NT2/D1 (cell line): ENCODE data around the gene TECTA.

ENCODE experiments used
- DNase-seq: peaks from one replicate; pipeline ENCODE4 v3.0.0-alpha.2; 2011; ENCODE audit warnings: low read depth, low spot score
- H3K27me3 ChIP-seq: 2 replicates; pipeline ENCODE4 v1.6.0; 2011; ENCODE audit warnings: mild to moderate bottlenecking; ENCODE audit not compliant: insufficient read length, insufficient read depth
- H3K36me3 ChIP-seq: 2 replicates; pipeline ENCODE4 v1.6.1; 2011; ENCODE audit warnings: mild to moderate bottlenecking, low read length, mixed read lengths; ENCODE audit not compliant: insufficient read depth, insufficient read length
- H3K4me1 ChIP-seq: 2 replicates; pipeline ENCODE4 v1.5.1; 2011; ENCODE audit not compliant: insufficient read depth, insufficient read length
- H3K4me3 ChIP-seq: 2 replicates; pipeline ENCODE4 v1.5.1; 2011; ENCODE audit warnings: low read depth; ENCODE audit not compliant: insufficient read length
- H3K9ac ChIP-seq: 2 replicates; pipeline ENCODE4 v1.6.0; 2011; ENCODE audit warnings: low read depth; ENCODE audit not compliant: insufficient read length
- H3K9me3 ChIP-seq: 2 replicates; pipeline ENCODE4 v1.5.1; 2011; ENCODE audit warnings: mild to moderate bottlenecking, low read length; ENCODE audit not compliant: insufficient read depth
- SUZ12 ChIP-seq: IDR thresholded peaks from 2 replicates; pipeline ENCODE4 v1.6.1; 2011; ENCODE audit not compliant: insufficient read length, insufficient read depth; ENCODE audit errors: extremely low read depth
- YY1 ChIP-seq: IDR thresholded peaks from 2 replicates; pipeline ENCODE4 v1.6.1; 2011; ENCODE audit not compliant: insufficient read length, insufficient read depth
- ZNF274 ChIP-seq: IDR thresholded peaks from 2 replicates; pipeline ENCODE4 v1.6.1; 2011; ENCODE audit warnings: mild to moderate bottlenecking, low read depth, low read length

Gene TECTA

GRCh38 chr11:121212536-121213361, 111.7 kb downstream of the TECTA start:
- Histone ChIP-seq H3K9me3 (no peaks in the 10 kb centered on the region), H3K27me3 (no peaks in the 10 kb centered on the region), H3K4me3 (no peak overlapping the region), H3K36me3 (no peaks in the 10 kb centered on the region), H3K9ac (no peak overlapping the region), H3K4me1 (no peaks in the 10 kb centered on the region)
- no peak for TF ChIP-seq ZNF274
- DNase-seq = no peak

GRCh38 chr11:121213362-121213893, 112.4 kb downstream of the TECTA start:
- no peak overlapping the region for H3K4me3 ChIP-seq
- no peak overlapping the region for H3K9ac ChIP-seq
- H3K36me3 ChIP-seq = no peaks in the 10 kb centered on the region
- DNase-seq = no peak
- no peaks in the 10 kb centered on the region for H3K27me3 ChIP-seq
- TF ChIP-seq SUZ12 (no peak), YY1 (no peak), ZNF274 (no peak)
- no peaks in the 10 kb centered on the region for H3K4me1 ChIP-seq
- H3K9me3 ChIP-seq = no peaks in the 10 kb centered on the region

GRCh38 chr11:121214861-121215260, 113.8 kb downstream of the TECTA start:
- no peaks in the 10 kb centered on the region for H3K9me3 ChIP-seq
- H3K4me3 ChIP-seq = no peak overlapping the region
- TF ChIP-seq SUZ12 (no peak), YY1 (no peak), ZNF274 (no peak)
- no peak for DNase-seq
- no peaks in the 10 kb centered on the region for H3K36me3 ChIP-seq
- no peaks in the 10 kb centered on the region for H3K4me1 ChIP-seq
- no peak overlapping the region for H3K9ac ChIP-seq
- no peaks in the 10 kb centered on the region for H3K27me3 ChIP-seq

- Histone ChIP-seq H3K4me1 (no peaks in the 10 kb centered on the region), H3K4me3 (no peak overlapping the region), H3K36me3 (no peaks in the 10 kb centered on the region), H3K9ac (no peak overlapping the region), H3K27me3 (no peaks in the 10 kb centered on the region), H3K9me3 (peaks cover 19% of the 10 kb centered on the region)
- TF ChIP-seq ZNF274 (no peak), SUZ12 (no peak), YY1 (no peak)
- DNase-seq = no peak
Measured at GRCh38 chr11:121221496-121222200, 120.6 kb downstream of the TECTA start.

- Histone ChIP-seq H3K36me3 (no peaks in the 10 kb centered on the region), H3K9ac (no peak overlapping the region)
- DNase-seq = no peak
Measured at GRCh38 chr11:121223161-121223560, 122.1 kb downstream of the TECTA start.

GRCh38 chr11:121225382-121225781, 124.3 kb downstream of the TECTA start:
- no peaks in the 10 kb centered on the region for H3K36me3 ChIP-seq
- TF ChIP-seq YY1 = no peak
- no peak for TF ChIP-seq SUZ12
- no peak for TF ChIP-seq ZNF274
- DNase-seq = no peak
- H3K27me3 ChIP-seq = no peaks in the 10 kb centered on the region
- H3K4me3 ChIP-seq = no peak overlapping the region
- H3K4me1 ChIP-seq = no peaks in the 10 kb centered on the region
- no peak overlapping the region for H3K9ac ChIP-seq
- H3K9me3 ChIP-seq = peaks cover 29% of the 10 kb centered on the region

More at GRCh38 chr11:121223161-121223560, 122.1 kb downstream of the TECTA start:
- no peak overlapping the region for H3K4me3 ChIP-seq
- H3K4me1 ChIP-seq = no peaks in the 10 kb centered on the region
- H3K9me3 ChIP-seq = peaks cover 29% of the 10 kb centered on the region
- H3K27me3 ChIP-seq = no peaks in the 10 kb centered on the region
- no peak for TF ChIP-seq ZNF274
- no peak for TF ChIP-seq YY1
- TF ChIP-seq SUZ12 = no peak

GRCh38 chr11:121226415-121227263, 125.6 kb downstream of the TECTA start:
- no peak overlapping the region for H3K4me3 ChIP-seq
- peak; percentile 43 for DNase-seq
- peaks cover 29% of the 10 kb centered on the region for H3K9me3 ChIP-seq
- no peak overlapping the region for H3K9ac ChIP-seq
- H3K36me3 ChIP-seq = no peaks in the 10 kb centered on the region
- TF ChIP-seq ZNF274 (no peak), SUZ12 (no peak), YY1 (no peak)
- no peaks in the 10 kb centered on the region for H3K4me1 ChIP-seq
- no peaks in the 10 kb centered on the region for H3K27me3 ChIP-seq
